Measurements from ENCODE around the gene ACP2. TPM values are rescaled to one million over a fixed set of nuclear protein-coding genes. Genes with fewer than 3 reads are reported as not detected.
A peak's percentile ranks its signal among the peaks of the same experiment; 100 is the strongest.

ACP2 gene
- total and polyA plus RNA-seq, 9 of the 15 experiments (the other 6 are each of a cell fraction or from before 2014, with no cell fraction given), result 1.9 to 20.0 (median 11.6) TPM

GRCh38 chr11:47239852-47240251, 8.8 kb downstream of the ACP2 start:
- intact Hi-C loops (cut with micrococcal nuclease), result no loop called here
- H2AFZ ChIP-seq (ENCODE audit: low read depth, low read length), result no peak overlapping the region
- in situ Hi-C loops (cut with MboI), result no loop called here
- no peak for ATAC-seq
- H3K79me2 ChIP-seq (ENCODE audit: control insufficient read depth, insufficient read depth, low read length), result no peaks in the 10 kb centered on the region
- no TSS peak for BruUV-seq (replicated peaks)
- H3K27me3 ChIP-seq (ENCODE audit: control insufficient read depth in 2 of 2, insufficient read depth in 2 of 2, low read length in 2 of 2), result no peaks in the 10 kb centered on the region
- FAIRE-seq, result no peak
- CTCF ChIA-PET (ENCODE audit: low intra/inter-chr PET ratio), result no interaction called here
- POLR2A ChIA-PET, result interaction anchor here (10.7 kb wide), 1 partner anchor 6 kb away, joined by 110 read pairs; the partner anchor contains the start of gene ACP2
- WGBS (ENCODE audit: insufficient coverage, low coverage, missing lambda C conversion rate), result 90% methylated on average over 8 of the region's 10 CpGs
- peaks cover 55% of the 10 kb centered on the region; the same call in 2 of the 3 replicates for H3K36me3 ChIP-seq (ENCODE audit: control insufficient read depth, insufficient read depth, low read length)
- H3K4me3 ChIP-seq, result no peak overlapping the region
- no peak for DNase-seq (ENCODE audit: extremely low read depth in 1 of 4, low spot score in 3 of 4)
- H3K4me2 ChIP-seq (ENCODE audit: insufficient read depth, low read length), result no peak overlapping the region
- no peaks in the 10 kb centered on the region for H3K9me3 ChIP-seq (replicated peaks; ENCODE audit: control insufficient read depth, insufficient read depth, low read depth, low read length)
- H3K27ac ChIP-seq (ENCODE audit: extremely low read depth, low read depth, low read length), result no peak overlapping the region
- H3K4me1 ChIP-seq (replicated peaks in 1 of 2; ENCODE audit: control insufficient read depth in 2 of 2, insufficient read depth in 2 of 2, low read length in 2 of 2), result peaks cover 5 to 8% of the 10 kb centered on the region in 2 experiments; a peak in 2 of 5 replicates
- H4K20me1 ChIP-seq (replicated peaks; ENCODE audit: control insufficient read depth, insufficient read depth, low read length), result no peaks in the 10 kb centered on the region; the same call in 1 of the 2 replicates
- peak overlapping the region in 1 of 2 experiments; percentile 29; a peak in 1 of 4 replicates for H3K9ac ChIP-seq (ENCODE audit: insufficient read depth in 1 of 2, low read depth in 2 of 2, low read length in 2 of 2)
- H3K9me1 ChIP-seq (ENCODE audit: control insufficient read depth, insufficient read depth, low read length), result no peaks in the 10 kb centered on the region
- TF ChIP-seq POLR2G (IDR thresholded peaks at IDR 0.05; ENCODE audit: low read depth, low read length) (0 out of 2 replicates have a peak, but pooled peaks have one; percentile 40), EP300 (IDR thresholded peaks at IDR 0.05; ENCODE audit: low read length) (no peak), ZNF507 (tag; conservative IDR thresholded peaks at IDR 0.05) (no peak), POLR2AphosphoS5 (IDR thresholded peaks at IDR 0.05; ENCODE audit: control insufficient read depth, insufficient read depth, low read depth, low read length) (no peak), RBFOX2 (IDR thresholded peaks at IDR 0.05; ENCODE audit: low read depth, low read length) (peak; percentile 48)

- no TSS peak for BruUV-seq (replicated peaks)
- CTCF ChIA-PET (ENCODE audit: low intra/inter-chr PET ratio), result interaction anchor here (0.7 kb wide), 1 partner anchor 612 kb away, joined by 3 read pairs; no protein-coding TSS in a partner anchor
- no peak for FAIRE-seq
- TF ChIP-seq NFIC (IDR thresholded peaks at IDR 0.05) (peak; percentile 83), BRD9 (IDR thresholded peaks at IDR 0.05; ENCODE audit: low read depth, partially characterized antibody) (no peak), FOSL1 (tag; conservative IDR thresholded peaks at IDR 0.05) (peak; percentile 60), MEIS2 (IDR thresholded peaks at IDR 0.05; ENCODE audit: partially characterized antibody) (peak; percentile 31), THAP12 (CRISPR knock-in tag; IDR thresholded peaks at IDR 0.05) (no peak)
These were observed 12.1 kb downstream of the ACP2 start for GRCh38 chr11:47236482-47236881.

More at GRCh38 chr11:47236482-47236881, 12.1 kb downstream of the ACP2 start:
- Histone ChIP-seq H3K27me3 (ENCODE audit: control insufficient read depth in 2 of 2, insufficient read depth in 2 of 2, low read length in 2 of 2) (no peaks in the 10 kb centered on the region), H3K36me3 (ENCODE audit: control insufficient read depth, insufficient read depth, low read length) (peaks cover 29% of the 10 kb centered on the region; the same call in 2 of the 3 replicates), H3K4me1 (replicated peaks in 1 of 2; ENCODE audit: control insufficient read depth in 2 of 2, insufficient read depth in 2 of 2, low read length in 2 of 2) (peaks cover 5 to 8% of the 10 kb centered on the region in 2 experiments; a peak in 2 of 5 replicates), H4K20me1 (replicated peaks; ENCODE audit: control insufficient read depth, insufficient read depth, low read length) (no peaks in the 10 kb centered on the region; the same call in 1 of the 2 replicates), H3K27ac (ENCODE audit: extremely low read depth, low read depth, low read length) (no peak overlapping the region), H3K4me3 (no peak overlapping the region), H3K9me1 (ENCODE audit: control insufficient read depth, insufficient read depth, low read length) (no peaks in the 10 kb centered on the region), H3K79me2 (ENCODE audit: control insufficient read depth, insufficient read depth, low read length) (no peaks in the 10 kb centered on the region), H3K9ac (ENCODE audit: insufficient read depth in 1 of 2, low read depth in 2 of 2, low read length in 2 of 2) (no peak overlapping the region), H3K9me3 (replicated peaks; ENCODE audit: control insufficient read depth, insufficient read depth, low read depth, low read length) (no peaks in the 10 kb centered on the region), H2AFZ (ENCODE audit: low read depth, low read length) (no peak overlapping the region), H3K4me2 (ENCODE audit: insufficient read depth, low read length) (no peak overlapping the region)
- POLR2A ChIA-PET, result interaction anchor here (0.6 to 10.7 kb wide), 6 partner anchors 10 to 320 kb away, joined by 3 to 110 read pairs (median 4); partner anchors contain the start of genes ACP2 and DDB2
- WGBS (ENCODE audit: insufficient coverage, low coverage, missing lambda C conversion rate), result 48% methylated on average over 5 of the region's 5 CpGs
- in situ Hi-C loops (cut with MboI), result no loop called here
- ATAC-seq, result no peak
- intact Hi-C loops (cut with micrococcal nuclease), result no loop called here
- DNase-seq (ENCODE audit: extremely low read depth in 1 of 4, low spot score in 3 of 4), result no peak

Data from K562 (cell line).